HG03521 (cell line): ENCODE measurements around the gene PGGT1B.

Experiments used
- ATAC-seq: cut with Tn5 transposase; IDR thresholded peaks from one replicate; pipeline ENCODE4 v1.9.1; 2021; ENCODE audit warnings: mild to moderate bottlenecking, moderate library complexity; ENCODE audit not compliant: unreplicated experiment

PGGT1B gene

GRCh38 chr5:115262321-115263077 lies at the start of gene PGGT1B:
PGGT1B (minus strand) TSS chr5:115262877; CDS start chr5:115262851, 26 bp downstream.
- ATAC-seq: peak; percentile 84

GRCh38 chr5:115309751-115310370 lies 47.2 kb upstream of the PGGT1B start:
- ATAC-seq: no peak

DNA sequence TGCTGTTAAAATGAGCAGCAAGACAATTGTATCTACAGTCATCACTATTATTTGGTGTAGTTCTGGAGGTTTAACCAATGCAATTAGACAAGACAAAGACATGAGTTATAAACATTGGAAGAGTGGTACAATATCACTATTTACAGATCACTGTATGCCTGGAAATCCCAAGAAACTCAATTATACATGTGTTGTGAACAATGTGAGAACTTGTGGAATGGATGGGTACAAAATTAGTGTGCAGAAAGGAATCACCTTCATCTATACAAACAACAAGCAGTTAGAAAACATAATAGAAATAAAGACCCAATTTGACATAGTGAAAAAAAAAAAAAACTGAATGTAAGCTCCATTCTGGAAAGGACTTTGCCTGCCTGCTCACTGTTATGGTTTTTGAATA lies 46.1 kb upstream of the PGGT1B start:
- no peak for ATAC-seq

- ATAC-seq: no peak
Measured at GRCh38 chr5:115306011-115306536, 43.4 kb upstream of the PGGT1B start.

DNA sequence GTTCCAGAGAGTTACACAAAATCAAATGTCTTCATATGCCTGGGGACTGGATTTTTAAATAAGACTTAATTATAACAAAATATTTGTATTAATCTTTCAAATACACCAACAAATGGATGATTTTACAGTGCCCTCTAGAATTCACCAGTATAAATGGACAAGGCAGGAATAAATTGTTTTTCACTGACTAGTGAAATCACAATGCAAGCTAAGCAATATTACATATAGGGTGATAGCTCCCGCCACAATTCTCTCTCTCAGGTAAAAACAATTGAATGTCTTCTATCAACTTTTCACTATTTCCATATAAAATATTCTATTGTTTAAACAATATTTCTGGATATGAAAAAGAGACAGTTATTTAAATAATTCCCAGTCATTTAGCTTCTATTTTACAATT lies 41.8 kb upstream of the PGGT1B start:
- ATAC-seq: no peak

GRCh38 chr5:115298811-115299210 lies 36.1 kb upstream of the PGGT1B start:
- no peak for ATAC-seq

DNA sequence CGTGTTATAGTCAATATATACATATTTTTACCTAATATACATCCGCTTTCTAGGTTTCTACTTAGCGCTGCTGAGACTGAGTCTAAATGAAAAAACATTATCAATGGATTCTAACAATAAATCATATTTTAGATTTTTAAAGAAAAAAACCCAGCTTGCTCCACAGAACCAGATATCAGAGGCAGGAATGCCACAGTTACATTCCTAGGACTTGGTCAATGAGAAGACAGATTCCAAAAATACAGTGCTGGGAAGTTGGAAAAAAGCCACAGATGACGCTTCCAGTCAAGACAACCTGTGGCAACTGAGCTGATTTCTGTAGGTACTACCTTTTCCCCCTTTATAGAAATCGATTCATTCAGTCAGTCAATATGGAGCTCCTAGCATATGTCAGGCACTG lies 34.4 kb upstream of the PGGT1B start:
- ATAC-seq: no peak

GRCh38 chr5:115296124-115297022 lies 33.7 kb upstream of the PGGT1B start, which contains the start of gene CCDC112:
CCDC112 (minus strand) TSS chr5:115296654; CDS start chr5:115296543, 111 bp downstream.
- ATAC-seq: peak; percentile 69

- ATAC-seq: peak; percentile 5
Measured at GRCh38 chr5:115295777-115296123, 33.1 kb upstream of the PGGT1B start.

GRCh38 chr5:115291397-115291796 lies 28.7 kb upstream of the PGGT1B start:
- ATAC-seq: no peak

DNA sequence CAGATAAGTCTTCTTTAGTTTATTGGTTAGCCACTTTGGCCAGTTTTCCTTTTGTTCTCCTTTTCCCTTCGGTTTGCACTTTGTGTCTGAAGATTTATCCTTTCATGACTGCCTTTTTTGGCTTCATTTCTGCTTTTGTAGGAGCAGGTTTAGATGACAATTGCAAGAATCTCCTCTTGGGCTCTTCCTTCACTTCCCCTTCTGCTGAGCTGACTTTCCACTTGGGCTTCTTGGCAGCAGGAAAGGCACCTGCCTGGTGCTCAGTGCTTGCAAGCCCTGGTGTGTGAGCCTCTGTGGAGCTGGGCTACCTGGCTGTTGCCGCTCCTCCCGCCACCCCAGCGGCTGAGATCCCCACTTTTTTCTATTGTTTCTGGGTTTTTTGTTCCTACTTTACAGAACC lies 26.4 kb upstream of the PGGT1B start:
- no peak for ATAC-seq

GRCh38 chr5:115284021-115284420 lies 21.3 kb upstream of the PGGT1B start:
- ATAC-seq: no peak

DNA sequence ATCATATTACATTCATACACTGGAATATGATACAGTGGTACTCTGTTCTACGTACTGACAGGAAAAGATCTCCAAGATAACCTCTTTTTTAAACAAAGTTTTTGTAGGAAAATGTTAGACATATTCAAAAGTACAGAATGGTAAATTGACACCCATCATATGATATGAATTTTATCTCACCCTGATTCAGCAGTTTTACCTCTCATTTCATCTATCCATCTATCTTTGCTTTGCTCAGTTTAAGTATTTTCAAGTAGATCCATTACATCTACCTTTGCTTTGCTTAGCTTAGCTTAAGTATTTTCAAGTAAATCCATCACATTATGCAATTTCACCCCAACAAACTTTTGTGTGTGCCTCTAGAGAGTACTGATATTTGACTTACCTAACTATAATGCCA lies 19.5 kb upstream of the PGGT1B start:
- ATAC-seq: no peak

GRCh38 chr5:115274584-115274983 lies 11.9 kb upstream of the PGGT1B start:
- no peak for ATAC-seq

- no peak for ATAC-seq
Measured at GRCh38 chr5:115272297-115272958, 9.8 kb upstream of the PGGT1B start.

DNA sequence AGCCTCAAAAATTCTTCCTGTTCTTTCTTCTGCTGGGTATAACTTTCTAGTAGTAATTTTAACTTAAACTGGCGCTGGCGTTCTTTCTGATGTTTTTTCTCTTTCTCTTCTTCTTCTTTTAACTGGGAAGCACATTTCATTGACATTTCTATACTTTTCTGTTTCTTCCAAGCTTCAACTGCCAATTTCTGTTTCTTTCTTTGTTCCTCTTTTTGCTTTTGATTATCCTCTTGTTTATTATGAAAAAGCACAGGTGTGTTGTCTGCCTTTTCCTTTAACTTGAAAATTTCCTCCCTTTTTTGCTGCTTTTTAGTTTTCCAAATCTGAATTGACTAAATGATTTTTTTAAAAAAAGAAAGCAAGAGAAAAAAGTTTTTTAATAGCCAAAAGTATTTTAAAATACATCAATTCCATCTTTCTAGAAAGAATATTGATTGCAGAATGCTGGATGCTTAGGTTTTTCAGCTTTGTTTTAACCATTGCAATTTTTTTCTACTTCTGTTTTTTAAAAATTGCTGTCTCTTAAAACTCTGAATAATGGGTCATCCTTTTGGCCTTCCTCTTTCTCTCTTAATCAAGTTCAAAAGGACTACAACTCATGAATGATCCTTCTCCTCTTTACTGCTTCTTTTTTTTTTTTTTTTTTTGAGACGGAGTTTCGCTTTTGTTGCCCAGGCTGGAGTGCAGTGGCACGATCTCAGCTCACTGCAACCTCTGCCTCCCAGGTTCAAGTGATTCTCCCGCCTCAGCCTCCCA lies 8.8 kb upstream of the PGGT1B start:
- no peak for ATAC-seq

DNA sequence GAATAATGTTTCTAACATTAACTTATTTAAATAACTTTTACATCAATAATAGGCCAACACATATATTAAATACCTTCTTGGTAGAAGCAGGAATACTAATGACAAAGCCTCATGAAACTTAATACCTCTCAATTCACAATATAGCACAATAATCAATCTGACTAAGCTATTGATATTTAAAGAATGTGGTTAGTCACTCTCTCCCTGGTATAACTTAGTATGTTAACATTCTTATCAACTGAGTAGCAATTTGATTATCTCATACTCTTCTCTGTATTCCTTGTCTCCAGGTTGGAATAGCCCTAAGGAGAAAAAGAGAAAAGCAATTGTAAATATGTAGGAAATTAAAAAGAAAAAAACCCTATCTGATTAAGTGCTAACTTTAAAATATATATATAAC lies 4.9 kb upstream of the PGGT1B start:
- ATAC-seq: no peak

DNA sequence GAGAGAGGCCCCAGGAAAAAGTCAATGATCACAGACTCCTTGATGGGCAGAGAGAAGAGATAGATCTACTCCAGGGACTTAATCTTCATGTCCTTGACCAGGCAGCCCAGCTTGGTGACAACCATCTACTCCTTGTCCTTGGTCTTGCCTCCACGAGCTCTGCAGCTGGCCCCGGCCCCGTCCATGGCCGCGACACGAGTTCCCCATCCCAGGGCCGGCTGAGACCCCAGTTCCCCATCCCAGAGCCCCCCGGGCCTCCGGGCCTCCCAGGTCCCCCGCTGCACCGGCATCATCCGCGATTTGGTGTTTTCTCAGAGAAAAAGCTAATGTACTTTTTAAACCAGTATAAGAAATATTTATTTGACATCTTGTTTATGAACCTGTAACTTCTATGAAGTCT lies 2.5 kb upstream of the PGGT1B start:
- no peak for ATAC-seq

- no peak for ATAC-seq
Measured at GRCh38 chr5:115264786-115265185, 2.1 kb upstream of the PGGT1B start.

GRCh38 chr5:115263078-115263380 lies 352 bp upstream of the PGGT1B start:
- no peak for ATAC-seq
